ENCODE measurements around the gene DNAJB6. TPM values are rescaled to one million over a fixed set of nuclear protein-coding genes. Genes with fewer than 3 reads are reported as not detected.

Gene DNAJB6
- total and polyA plus RNA-seq, 2 experiments from 2014 or later, result 92.2 to 110 TPM

DNA sequence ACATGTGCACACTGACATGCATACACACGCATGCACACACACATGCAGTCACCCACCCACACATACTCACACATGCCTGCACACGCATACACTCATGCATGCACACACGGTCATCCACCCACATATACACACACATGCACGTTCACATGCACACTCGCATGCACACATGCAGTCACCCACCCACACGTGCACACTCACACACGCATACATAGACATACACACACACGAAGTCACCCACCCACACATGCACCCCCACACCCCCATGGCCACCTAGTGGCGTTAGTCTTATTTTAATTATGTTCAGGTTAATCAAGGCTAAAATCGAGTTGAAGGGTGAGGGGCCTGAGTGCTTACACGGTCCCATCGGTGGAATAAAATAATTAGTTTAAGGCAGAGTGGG is 96.8 kb downstream of the DNAJB6 start:
- TF ChIP-seq EZH2 (IDR thresholded peaks at IDR 0.05; ENCODE audit: borderline replicate concordance), result no peak
- TF ChIP-seq, protein P1, sequence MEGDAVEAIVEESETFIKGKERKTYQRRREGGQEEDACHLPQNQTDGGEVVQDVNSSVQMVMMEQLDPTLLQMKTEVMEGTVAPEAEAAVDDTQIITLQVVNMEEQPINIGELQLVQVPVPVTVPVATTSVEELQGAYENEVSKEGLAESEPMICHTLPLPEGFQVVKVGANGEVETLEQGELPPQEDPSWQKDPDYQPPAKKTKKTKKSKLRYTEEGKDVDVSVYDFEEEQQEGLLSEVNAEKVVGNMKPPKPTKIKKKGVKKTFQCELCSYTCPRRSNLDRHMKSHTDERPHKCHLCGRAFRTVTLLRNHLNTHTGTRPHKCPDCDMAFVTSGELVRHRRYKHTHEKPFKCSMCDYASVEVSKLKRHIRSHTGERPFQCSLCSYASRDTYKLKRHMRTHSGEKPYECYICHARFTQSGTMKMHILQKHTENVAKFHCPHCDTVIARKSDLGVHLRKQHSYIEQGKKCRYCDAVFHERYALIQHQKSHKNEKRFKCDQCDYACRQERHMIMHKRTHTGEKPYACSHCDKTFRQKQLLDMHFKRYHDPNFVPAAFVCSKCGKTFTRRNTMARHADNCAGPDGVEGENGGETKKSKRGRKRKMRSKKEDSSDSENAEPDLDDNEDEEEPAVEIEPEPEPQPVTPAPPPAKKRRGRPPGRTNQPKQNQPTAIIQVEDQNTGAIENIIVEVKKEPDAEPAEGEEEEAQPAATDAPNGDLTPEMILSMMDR (IDR thresholded peaks at IDR 0.05; ENCODE audit: poor library complexity), result no peak
- no peak for TF ChIP-seq EZH2phosphoT487 (IDR thresholded peaks at IDR 0.05; ENCODE audit: low read depth, severe bottlenecking, unreplicated experiment)

DNA sequence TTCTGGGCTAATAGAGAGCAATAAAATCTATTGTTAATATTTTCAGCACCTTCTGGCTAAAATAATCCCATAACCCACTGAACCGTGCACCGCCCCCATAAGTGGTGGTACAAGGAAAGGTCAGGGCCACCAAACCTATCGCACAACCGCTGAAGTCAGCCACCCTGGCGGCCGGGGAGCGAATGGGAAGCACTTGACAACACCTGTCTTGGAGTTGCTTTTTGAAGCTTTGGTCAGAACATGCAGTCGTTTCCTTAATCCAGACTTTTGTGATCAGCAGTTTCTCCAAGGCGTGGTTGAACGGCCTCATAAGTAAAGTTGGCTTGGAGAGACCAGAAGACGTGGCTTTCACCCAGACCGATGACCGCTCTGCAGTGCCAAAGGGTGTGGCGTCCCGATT is 97.4 kb downstream of the DNAJB6 start:
- no peaks in the 10 kb centered on the region for H3K27me3 ChIP-seq
- no peaks in the 10 kb centered on the region for H3K79me2 ChIP-seq
- no peaks in the 10 kb centered on the region for H3K4me1 ChIP-seq (ENCODE audit: insufficient read depth)
- H3K4me3 ChIP-seq, result no peak overlapping the region
- H3K9me3 ChIP-seq (ENCODE audit: low read depth), result no peaks in the 10 kb centered on the region
- no peaks in the 10 kb centered on the region for H4K20me1 ChIP-seq (ENCODE audit: insufficient read depth, poor library complexity, severe bottlenecking)
- DNase-seq (ENCODE audit: low spot score), result no peak
- H3K27ac ChIP-seq, result no peak overlapping the region
- no peak overlapping the region for H2AFZ ChIP-seq
- TF ChIP-seq EZH2phosphoT487 (IDR thresholded peaks at IDR 0.05; ENCODE audit: low read depth, severe bottlenecking, unreplicated experiment), result no peak
- no peak for TF ChIP-seq EZH2 (IDR thresholded peaks at IDR 0.05; ENCODE audit: borderline replicate concordance)
- TF ChIP-seq, protein P1 (IDR thresholded peaks at IDR 0.05; ENCODE audit: poor library complexity), result no peak
- H3K4me2 ChIP-seq, result no peak overlapping the region
- 91% methylated on average over 15 of the region's 15 CpGs for WGBS (ENCODE audit: low lambda C conversion rate, missing lambda C conversion rate)
- H3K36me3 ChIP-seq (replicated peaks; ENCODE audit: insufficient read depth, low read depth), result no peaks in the 10 kb centered on the region
- H3K9me2 ChIP-seq (replicated peaks; ENCODE audit: insufficient read depth), result no peaks in the 10 kb centered on the region

More for the DNA sequence above, 96.8 kb downstream of the DNAJB6 start:
- H3K4me3 ChIP-seq, result no peak overlapping the region
- H3K27ac ChIP-seq, result no peak overlapping the region
- H3K4me2 ChIP-seq, result no peak overlapping the region
- no peaks in the 10 kb centered on the region for H3K27me3 ChIP-seq
- WGBS (ENCODE audit: low lambda C conversion rate, missing lambda C conversion rate), result 88% methylated on average over 12 of the region's 12 CpGs
- no peaks in the 10 kb centered on the region for H4K20me1 ChIP-seq (ENCODE audit: insufficient read depth, poor library complexity, severe bottlenecking)
- no peaks in the 10 kb centered on the region for H3K79me2 ChIP-seq
- no peaks in the 10 kb centered on the region for H3K4me1 ChIP-seq (ENCODE audit: insufficient read depth)
- DNase-seq (ENCODE audit: low spot score), result no peak
- no peaks in the 10 kb centered on the region for H3K9me2 ChIP-seq (replicated peaks; ENCODE audit: insufficient read depth)
- H3K9me3 ChIP-seq (ENCODE audit: low read depth), result no peaks in the 10 kb centered on the region
- H2AFZ ChIP-seq, result no peak overlapping the region
- no peaks in the 10 kb centered on the region for H3K36me3 ChIP-seq (replicated peaks; ENCODE audit: insufficient read depth, low read depth)

DNA sequence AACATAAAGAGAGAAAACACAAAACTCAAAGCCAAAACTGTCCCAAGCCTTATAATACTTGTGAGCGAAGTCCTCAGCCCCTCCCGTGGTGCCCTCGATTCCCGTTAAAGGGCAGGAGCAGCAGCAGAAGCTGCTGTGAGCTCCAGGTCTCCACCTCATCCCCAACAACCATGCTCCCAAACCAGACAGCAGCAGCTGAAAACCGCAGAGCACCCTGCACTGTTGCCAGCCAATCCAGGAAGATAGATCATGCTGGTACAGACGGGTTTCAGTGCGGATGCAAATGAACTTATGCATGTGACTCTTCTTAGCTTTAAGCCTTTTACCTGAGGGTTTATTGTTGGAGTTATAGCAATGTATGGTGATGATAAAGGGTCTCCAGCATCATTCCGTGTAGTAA is 97.9 kb downstream of the DNAJB6 start:
- Histone ChIP-seq H3K27ac (no peak overlapping the region), H2AFZ (no peak overlapping the region), H3K36me3 (replicated peaks; ENCODE audit: insufficient read depth, low read depth) (no peaks in the 10 kb centered on the region), H3K9me2 (replicated peaks; ENCODE audit: insufficient read depth) (no peaks in the 10 kb centered on the region), H3K4me2 (no peak overlapping the region), H3K4me1 (ENCODE audit: insufficient read depth) (no peaks in the 10 kb centered on the region), H3K9me3 (ENCODE audit: low read depth) (no peaks in the 10 kb centered on the region), H3K4me3 (no peak overlapping the region), H3K27me3 (no peaks in the 10 kb centered on the region), H3K79me2 (no peaks in the 10 kb centered on the region), H4K20me1 (ENCODE audit: insufficient read depth, poor library complexity, severe bottlenecking) (no peaks in the 10 kb centered on the region)
- 67% methylated on average over 8 of the region's 8 CpGs for WGBS (ENCODE audit: low lambda C conversion rate, missing lambda C conversion rate)
- no peak for DNase-seq (ENCODE audit: low spot score)
- TF ChIP-seq EZH2phosphoT487 (IDR thresholded peaks at IDR 0.05; ENCODE audit: low read depth, severe bottlenecking, unreplicated experiment), result no peak

DNA sequence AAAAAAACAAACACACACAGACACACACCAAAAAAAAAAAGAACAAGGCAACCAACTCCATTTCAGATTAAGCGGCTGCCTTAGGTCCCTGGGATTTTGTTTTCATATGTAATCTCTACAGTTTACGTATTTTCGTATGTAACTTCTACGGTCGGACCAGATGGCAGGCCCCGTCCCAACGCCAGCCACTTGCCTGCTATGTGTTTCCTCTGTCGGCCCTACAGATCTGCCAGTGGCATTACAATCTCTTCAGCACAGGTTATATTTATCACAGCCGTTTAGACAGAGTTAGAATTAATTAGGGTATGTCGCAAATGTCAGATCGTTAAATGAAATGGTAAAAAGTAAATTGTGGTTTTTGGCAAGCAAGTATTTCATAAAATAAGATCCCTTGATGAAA is 99.3 kb downstream of the DNAJB6 start:
- Histone ChIP-seq H3K27ac (no peak overlapping the region), H3K9me2 (replicated peaks; ENCODE audit: insufficient read depth) (no peaks in the 10 kb centered on the region), H3K4me1 (ENCODE audit: insufficient read depth) (no peaks in the 10 kb centered on the region), H3K36me3 (replicated peaks; ENCODE audit: insufficient read depth, low read depth) (no peaks in the 10 kb centered on the region), H3K79me2 (no peaks in the 10 kb centered on the region), H3K4me3 (no peak overlapping the region), H4K20me1 (ENCODE audit: insufficient read depth, poor library complexity, severe bottlenecking) (no peaks in the 10 kb centered on the region), H3K27me3 (no peaks in the 10 kb centered on the region), H3K4me2 (no peak overlapping the region), H2AFZ (no peak overlapping the region), H3K9me3 (ENCODE audit: low read depth) (no peaks in the 10 kb centered on the region)
- WGBS (ENCODE audit: low lambda C conversion rate, missing lambda C conversion rate), result 86% methylated on average over 11 of the region's 11 CpGs
- no peak for DNase-seq (ENCODE audit: low spot score)
- TF ChIP-seq, protein P1 (IDR thresholded peaks at IDR 0.05; ENCODE audit: poor library complexity), result no peak
- TF ChIP-seq EZH2phosphoT487 (IDR thresholded peaks at IDR 0.05; ENCODE audit: low read depth, severe bottlenecking, unreplicated experiment) (no peak), EZH2 (IDR thresholded peaks at IDR 0.05; ENCODE audit: borderline replicate concordance) (no peak)

Data from hepatocyte (in vitro differentiated cells).